ENCODE measurements around the gene ARFRP1. TPM values are rescaled to one million over a fixed set of nuclear protein-coding genes. Genes with fewer than 3 reads are reported as not detected.

ARFRP1 gene
- total RNA-seq, 1 experiment from 2014 or later, result 30.2 TPM

DNA sequence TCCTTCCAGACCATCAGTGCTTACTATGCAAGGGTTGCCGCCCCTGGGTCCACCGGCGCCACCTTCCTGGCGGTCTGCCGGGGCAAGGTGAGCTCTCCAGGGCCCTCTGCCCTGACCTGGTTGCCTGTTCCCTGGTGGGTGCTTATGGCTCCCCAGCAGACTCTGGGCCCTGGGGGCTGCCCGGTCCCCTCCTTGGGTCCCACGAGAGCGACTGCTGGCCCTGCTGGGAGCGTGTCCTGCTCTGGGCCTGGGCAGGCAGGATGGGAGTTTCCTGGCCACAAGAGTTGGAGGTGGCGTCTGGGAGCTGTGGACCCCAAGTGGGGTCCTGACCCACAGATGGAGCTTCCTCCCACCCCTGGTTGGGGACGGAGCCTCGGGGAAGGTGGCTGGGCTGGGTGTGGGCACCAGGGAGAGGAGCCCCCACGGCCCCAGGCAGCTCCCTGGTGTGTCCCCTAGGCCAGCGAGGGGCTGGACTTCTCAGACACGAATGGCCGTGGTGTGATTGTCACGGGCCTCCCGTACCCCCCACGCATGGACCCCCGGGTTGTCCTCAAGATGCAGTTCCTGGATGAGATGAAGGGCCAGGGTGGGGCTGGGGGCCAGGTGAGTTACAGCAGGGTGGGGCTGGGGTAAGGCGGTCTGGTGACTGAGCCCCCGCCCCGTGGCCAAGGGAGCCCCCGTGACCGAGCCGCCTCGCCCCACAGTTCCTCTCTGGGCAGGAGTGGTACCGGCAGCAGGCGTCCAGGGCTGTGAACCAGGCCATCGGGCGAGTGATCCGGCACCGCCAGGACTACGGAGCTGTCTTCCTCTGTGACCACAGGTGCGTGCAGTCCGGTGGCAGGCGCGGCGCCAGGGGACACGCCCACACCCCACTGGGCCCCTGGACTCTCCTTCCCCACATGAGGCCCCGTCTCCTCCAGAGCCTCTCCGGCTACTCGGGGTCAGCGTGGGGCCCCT is 18.5 kb downstream of the ARFRP1 start:
- CTCF ChIA-PET, result no interaction called here
- no peak overlapping the region for H3K4me3 Mint-ChIP-seq
- peaks cover 14% of the 10 kb centered on the region for H3K36me3 Mint-ChIP-seq
- H3K27me3 Mint-ChIP-seq (ENCODE audit: low read depth), result peaks cover 3% of the 10 kb centered on the region; the same call in 1 of the 2 replicates
- POLR2A ChIA-PET, result interaction anchor here (0.5 kb wide), 1 partner anchor 827 kb away, joined by 4 read pairs; no protein-coding TSS in a partner anchor
- H3K27ac Mint-ChIP-seq, result no peak overlapping the region
- ATAC-seq (no peak), DNase-seq (ENCODE audit: low spot score) (no peak)
- H3K9me3 Mint-ChIP-seq, result no peaks in the 10 kb centered on the region
- no peaks in the 10 kb centered on the region for H3K4me1 Mint-ChIP-seq
- TF ChIP-seq, protein P1, sequence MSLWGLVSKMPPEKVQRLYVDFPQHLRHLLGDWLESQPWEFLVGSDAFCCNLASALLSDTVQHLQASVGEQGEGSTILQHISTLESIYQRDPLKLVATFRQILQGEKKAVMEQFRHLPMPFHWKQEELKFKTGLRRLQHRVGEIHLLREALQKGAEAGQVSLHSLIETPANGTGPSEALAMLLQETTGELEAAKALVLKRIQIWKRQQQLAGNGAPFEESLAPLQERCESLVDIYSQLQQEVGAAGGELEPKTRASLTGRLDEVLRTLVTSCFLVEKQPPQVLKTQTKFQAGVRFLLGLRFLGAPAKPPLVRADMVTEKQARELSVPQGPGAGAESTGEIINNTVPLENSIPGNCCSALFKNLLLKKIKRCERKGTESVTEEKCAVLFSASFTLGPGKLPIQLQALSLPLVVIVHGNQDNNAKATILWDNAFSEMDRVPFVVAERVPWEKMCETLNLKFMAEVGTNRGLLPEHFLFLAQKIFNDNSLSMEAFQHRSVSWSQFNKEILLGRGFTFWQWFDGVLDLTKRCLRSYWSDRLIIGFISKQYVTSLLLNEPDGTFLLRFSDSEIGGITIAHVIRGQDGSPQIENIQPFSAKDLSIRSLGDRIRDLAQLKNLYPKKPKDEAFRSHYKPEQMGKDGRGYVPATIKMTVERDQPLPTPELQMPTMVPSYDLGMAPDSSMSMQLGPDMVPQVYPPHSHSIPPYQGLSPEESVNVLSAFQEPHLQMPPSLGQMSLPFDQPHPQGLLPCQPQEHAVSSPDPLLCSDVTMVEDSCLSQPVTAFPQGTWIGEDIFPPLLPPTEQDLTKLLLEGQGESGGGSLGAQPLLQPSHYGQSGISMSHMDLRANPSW (CRISPR knock-in tag; conservative IDR thresholded peaks at IDR 0.05; ENCODE audit: low read depth), result no peak
- TF ChIP-seq ZNF671 (CRISPR knock-in tag; IDR thresholded peaks at IDR 0.05) (no peak), E2F4 (CRISPR knock-in tag; IDR thresholded peaks at IDR 0.05; ENCODE audit: borderline replicate concordance, low read depth) (no peak), FOXP1 (CRISPR knock-in tag; IDR thresholded peaks at IDR 0.05; ENCODE audit: borderline replicate concordance) (no peak), FOXP4 (CRISPR knock-in tag; IDR thresholded peaks at IDR 0.05) (no peak), JUN (CRISPR knock-in tag; IDR thresholded peaks at IDR 0.05) (no peak), SMAD3 (CRISPR knock-in tag; IDR thresholded peaks at IDR 0.05; ENCODE audit: borderline replicate concordance) (no peak), USF1 (CRISPR knock-in tag; IDR thresholded peaks at IDR 0.05) (no peak), E2F1 (CRISPR knock-in tag; IDR thresholded peaks at IDR 0.05) (no peak), OVOL2 (CRISPR knock-in tag; IDR thresholded peaks at IDR 0.05; ENCODE audit: borderline replicate concordance) (no peak), SOX15 (CRISPR knock-in tag; IDR thresholded peaks at IDR 0.05) (no peak), E2F5 (CRISPR knock-in tag; IDR thresholded peaks at IDR 0.05) (no peak), MYBL2 (CRISPR knock-in tag; IDR thresholded peaks at IDR 0.05) (no peak), HMGA2 (CRISPR knock-in tag; IDR thresholded peaks at IDR 0.05) (no peak), PRRX2 (CRISPR knock-in tag; IDR thresholded peaks at IDR 0.05) (no peak), GABPB1 (CRISPR knock-in tag; IDR thresholded peaks at IDR 0.05) (no peak), ESRRA (CRISPR knock-in tag; IDR thresholded peaks at IDR 0.05; ENCODE audit: borderline replicate concordance) (no peak), RORB (CRISPR knock-in tag; IDR thresholded peaks at IDR 0.05) (no peak)
- TF ChIP-seq, protein P2, sequence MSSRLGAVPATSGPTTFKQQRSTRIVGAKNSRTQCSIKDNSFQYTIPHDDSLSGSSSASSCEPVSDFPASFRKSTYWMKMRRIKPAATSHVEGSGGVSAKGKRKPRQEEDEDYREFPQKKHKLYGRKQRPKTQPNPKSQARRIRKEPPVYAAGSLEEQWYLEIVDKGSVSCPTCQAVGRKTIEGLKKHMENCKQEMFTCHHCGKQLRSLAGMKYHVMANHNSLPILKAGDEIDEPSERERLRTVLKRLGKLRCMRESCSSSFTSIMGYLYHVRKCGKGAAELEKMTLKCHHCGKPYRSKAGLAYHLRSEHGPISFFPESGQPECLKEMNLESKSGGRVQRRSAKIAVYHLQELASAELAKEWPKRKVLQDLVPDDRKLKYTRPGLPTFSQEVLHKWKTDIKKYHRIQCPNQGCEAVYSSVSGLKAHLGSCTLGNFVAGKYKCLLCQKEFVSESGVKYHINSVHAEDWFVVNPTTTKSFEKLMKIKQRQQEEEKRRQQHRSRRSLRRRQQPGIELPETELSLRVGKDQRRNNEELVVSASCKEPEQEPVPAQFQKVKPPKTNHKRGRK (CRISPR knock-in tag; IDR thresholded peaks at IDR 0.05; ENCODE audit: borderline replicate concordance), result no peak
